Trophoblast cell (in vitro differentiated cells and primary cell): Measurements from ENCODE around the gene ENG.
A peak's percentile ranks its signal among the peaks of the same experiment; 100 is the strongest.
"Not testable (repeated sequence)": the region's sequence is repeated elsewhere in the genome, so short reads cannot be mapped to it uniquely, and the experiment has no call there.

Experiments used
- DNase-seq, 2 donors: peaks; one replicate each; pipeline ENCODE4 v3.0.0-alpha.2; 2016
- H2AFZ ChIP-seq: 2 replicates; pipeline ENCODE4 v1.6.1; 2013; ENCODE audit warnings: low read length, moderate library complexity, mild to moderate bottlenecking; ENCODE audit not compliant: insufficient read depth, poor library complexity
- H2AK5ac ChIP-seq: 2 replicates; pipeline ENCODE4 v1.6.1; 2013; ENCODE audit warnings: mild to moderate bottlenecking, low read length
- H2BK120ac ChIP-seq: 2 replicates; pipeline ENCODE4 v1.6.1; 2013; ENCODE audit warnings: low read length, mild to moderate bottlenecking, moderate library complexity; ENCODE audit not compliant: insufficient read depth, poor library complexity
- H2BK12ac ChIP-seq: 2 replicates; pipeline ENCODE4 v1.6.1; 2013; ENCODE audit warnings: mild to moderate bottlenecking, low read length, moderate library complexity
- H2BK5ac ChIP-seq: 2 replicates; pipeline ENCODE4 v1.6.1; 2013; ENCODE audit warnings: low read length, low read depth, moderate library complexity, mild to moderate bottlenecking; ENCODE audit not compliant: poor library complexity
- H3K14ac ChIP-seq: 2 replicates; pipeline ENCODE4 v1.6.1; 2013; ENCODE audit warnings: mild to moderate bottlenecking, low read length
- H3K18ac ChIP-seq: 2 replicates; pipeline ENCODE4 v1.6.1; 2013; ENCODE audit warnings: mild to moderate bottlenecking, low read length
- H3K23ac ChIP-seq: 2 replicates; pipeline ENCODE4 v1.6.1; 2013; ENCODE audit warnings: low read length
- H3K27ac ChIP-seq: 2 replicates; pipeline ENCODE4 v1.5.1; 2013; ENCODE audit warnings: low read depth, mild to moderate bottlenecking, inconsistent platforms, low read length, moderate library complexity
- H3K27me3 ChIP-seq: 2 replicates; pipeline ENCODE4 v1.6.1; 2013; ENCODE audit warnings: inconsistent platforms, mild to moderate bottlenecking, low read length, moderate library complexity; ENCODE audit not compliant: insufficient read depth
- H3K36me3 ChIP-seq, 2 experiments: 1 replicate in 1 of 2; 2 replicates in 1 of 2; pipeline ENCODE4 v1.6.1; 2013; ENCODE audit warnings: low read length in 2 of 2, mild to moderate bottlenecking in 2 of 2, moderate library complexity in 1 of 2; ENCODE audit not compliant: insufficient read depth in 2 of 2, control insufficient read depth in 1 of 2
- H3K4ac ChIP-seq: 2 replicates; pipeline ENCODE4 v1.6.1; 2013; ENCODE audit warnings: low read depth, mild to moderate bottlenecking, low read length, moderate library complexity
- H3K4me1 ChIP-seq, 2 experiments: 1 replicate in 1 of 2; 2 replicates in 1 of 2; pipeline ENCODE4 v1.6.1; 2013; ENCODE audit warnings: low read length in 2 of 2, mild to moderate bottlenecking in 2 of 2, moderate library complexity in 1 of 2; ENCODE audit not compliant: insufficient read depth in 2 of 2, control insufficient read depth in 1 of 2
- H3K4me2 ChIP-seq: 2 replicates; pipeline ENCODE4 v1.6.1; 2013; ENCODE audit warnings: inconsistent platforms, mild to moderate bottlenecking, low read length, moderate library complexity
- H3K4me3 ChIP-seq: 2 replicates; pipeline ENCODE4 v1.5.1; 2013; ENCODE audit warnings: mild to moderate bottlenecking, low read depth, low read length, inconsistent platforms
- H3K79me1 ChIP-seq: one replicate; pipeline ENCODE4 v1.6.1; 2013; ENCODE audit warnings: low read length
- H3K79me2 ChIP-seq: 2 replicates; pipeline ENCODE4 v1.6.1; 2013; ENCODE audit warnings: low read length, mild to moderate bottlenecking; ENCODE audit not compliant: control insufficient read depth, insufficient read depth, poor library complexity
- H3K9ac ChIP-seq: 2 replicates; pipeline ENCODE4 v1.6.1; 2013; ENCODE audit warnings: mild to moderate bottlenecking, low read length
- H3K9me3 ChIP-seq: 2 replicates; pipeline ENCODE4 v1.6.1; 2013; ENCODE audit warnings: low read depth, mild to moderate bottlenecking, control low read depth, inconsistent platforms, low read length; ENCODE audit not compliant: insufficient read depth
- H4K12ac ChIP-seq: 2 replicates; pipeline ENCODE4 v1.6.1; 2013; ENCODE audit warnings: low read depth, mild to moderate bottlenecking, low read length, moderate library complexity
- H4K8ac ChIP-seq: 2 replicates; pipeline ENCODE4 v1.6.1; 2013; ENCODE audit warnings: low read depth, mild to moderate bottlenecking, low read length, moderate library complexity
- H4K91ac ChIP-seq: one replicate; pipeline ENCODE4 v1.6.1; 2013; ENCODE audit warnings: low read depth, mild to moderate bottlenecking, low read length, moderate library complexity
- WGBS: extraction: QIAGEN DNeasy Blood & Tissue Kit; methylation state at CpG from one replicate; pipeline ENCODE4 v1.1.7; 2013; ENCODE audit warnings: missing lambda C conversion rate; ENCODE audit not compliant: insufficient read length, insufficient coverage; ENCODE audit errors: extremely low coverage; 5-methylcytosine and 5-hydroxymethylcytosine counted together

Gene ENG

DNA sequence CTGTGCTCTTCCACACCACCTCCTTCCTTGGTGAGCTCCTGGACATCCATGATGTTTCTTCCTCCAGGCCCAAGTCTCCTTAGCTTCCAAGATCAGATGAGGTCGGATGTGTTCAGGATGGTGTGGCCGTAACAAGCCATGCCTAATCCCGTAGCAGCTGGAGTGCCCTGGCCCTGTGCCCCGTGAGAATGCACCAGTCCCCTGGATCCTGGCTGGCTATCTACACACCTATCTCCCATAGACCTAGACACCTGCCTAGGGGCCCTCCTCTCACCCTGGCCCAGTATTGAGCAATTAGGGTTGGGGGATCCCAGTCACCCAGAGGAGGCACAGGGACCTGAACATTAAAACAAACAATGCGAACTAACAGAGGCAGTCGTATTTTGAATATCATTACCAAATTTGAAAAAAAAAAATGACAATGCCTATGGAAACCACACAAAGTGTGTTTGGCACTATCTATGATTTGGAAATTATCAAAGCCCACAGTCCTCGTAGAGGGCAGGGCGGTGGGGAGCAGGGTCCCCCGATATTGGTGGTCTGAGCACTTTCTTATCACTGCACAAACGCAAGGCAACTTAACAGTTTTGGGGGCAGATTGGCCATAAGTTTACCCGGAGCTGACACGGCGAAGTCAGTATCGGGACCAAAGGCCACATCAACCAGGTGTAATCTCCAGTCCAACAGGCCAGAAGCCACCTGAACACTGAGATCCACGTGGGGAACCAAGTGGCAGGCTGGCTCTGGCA lies 13.2 kb downstream of the ENG start:
- no peak overlapping the region for H3K4ac ChIP-seq
- H3K23ac ChIP-seq = no peak overlapping the region
- no peak overlapping the region for H4K12ac ChIP-seq
- H3K79me2 ChIP-seq = peaks cover 11% of the 10 kb centered on the region
- peak overlapping the region; percentile 48 for H4K91ac ChIP-seq
- H3K27me3 ChIP-seq = no peaks in the 10 kb centered on the region
- H3K27ac ChIP-seq = no peak overlapping the region
- H2BK12ac ChIP-seq = no peak overlapping the region
- H2AK5ac ChIP-seq = peak overlapping the region; percentile 8
- peaks cover 38 to 45% of the 10 kb centered on the region in 2 experiments for H3K4me1 ChIP-seq
- no peak overlapping the region for H3K9ac ChIP-seq
- peaks cover 16 to 18% of the 10 kb centered on the region in 2 experiments for H3K36me3 ChIP-seq
- H4K8ac ChIP-seq = no peak overlapping the region
- H2BK5ac ChIP-seq = no peak overlapping the region
- no peak overlapping the region for H2AFZ ChIP-seq
- peaks cover 59% of the 10 kb centered on the region for H3K79me1 ChIP-seq
- H3K4me2 ChIP-seq = no peak overlapping the region
- H2BK120ac ChIP-seq = peak overlapping the region; percentile 43
- H3K9me3 ChIP-seq = peaks cover 4% of the 10 kb centered on the region
- no peak for DNase-seq
- no peak overlapping the region for H3K4me3 ChIP-seq
- H3K18ac ChIP-seq = no peak overlapping the region
- no CpG with 5 or more reads among the region's 15 CpGs for WGBS
- peak overlapping the region; percentile 42 for H3K14ac ChIP-seq

DNA sequence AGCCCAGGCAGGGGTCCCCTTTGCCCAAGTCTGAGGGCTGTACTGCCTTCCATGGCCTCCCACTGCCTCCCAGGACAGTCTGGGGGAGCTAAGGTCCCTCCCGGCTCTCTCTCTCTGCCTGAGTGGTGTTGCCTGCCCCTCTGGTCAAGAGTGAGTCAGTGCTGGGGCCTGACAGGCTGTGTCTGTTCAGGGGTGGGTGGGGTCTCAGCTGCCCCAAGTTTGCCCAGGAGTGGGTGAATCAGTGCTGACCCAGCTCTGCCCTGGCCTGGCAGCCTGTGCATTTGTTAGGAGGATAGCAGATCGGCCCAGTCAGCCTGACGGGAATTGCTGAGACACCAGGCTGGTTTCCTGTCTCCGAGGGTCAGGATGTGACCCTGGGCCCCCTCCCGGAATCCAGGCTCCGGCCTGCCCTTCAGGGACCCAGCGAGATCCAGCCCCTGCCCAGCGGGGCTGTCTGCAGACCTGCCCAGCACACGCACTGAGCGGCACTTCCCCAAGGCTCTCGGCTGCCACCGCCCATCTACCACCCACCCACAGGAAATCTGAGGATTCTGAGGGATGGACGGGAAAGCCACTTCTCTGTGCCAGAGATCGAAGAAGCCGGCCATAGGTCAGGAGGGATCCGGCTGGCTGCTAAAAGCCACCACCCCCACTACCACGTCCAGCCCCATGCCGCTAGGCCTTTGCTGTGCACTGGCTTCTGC lies 15.9 kb downstream of the ENG start:
- H3K79me1 ChIP-seq = peaks cover 44% of the 10 kb centered on the region
- H3K4me1 ChIP-seq = peaks cover 30 to 38% of the 10 kb centered on the region in 2 experiments
- H3K27ac ChIP-seq = peak overlapping the region; percentile 72
- H3K4me2 ChIP-seq = no peak overlapping the region
- peak overlapping the region; percentile 85 for H2AK5ac ChIP-seq
- H3K14ac ChIP-seq = peak overlapping the region; percentile 93
- H3K4ac ChIP-seq = no peak overlapping the region
- no peak overlapping the region for H4K12ac ChIP-seq
- no peak overlapping the region for H2AFZ ChIP-seq
- peak overlapping the region; percentile 89 for H4K91ac ChIP-seq
- H3K27me3 ChIP-seq = no peaks in the 10 kb centered on the region
- H3K23ac ChIP-seq = no peak overlapping the region
- peak overlapping the region; percentile 55 for H2BK12ac ChIP-seq
- no peak overlapping the region for H3K4me3 ChIP-seq
- peak overlapping the region; percentile 97 for H2BK120ac ChIP-seq
- H3K36me3 ChIP-seq = peaks cover 16 to 19% of the 10 kb centered on the region in 2 experiments
- peak overlapping the region; percentile 90 for H2BK5ac ChIP-seq
- no peaks in the 10 kb centered on the region for H3K9me3 ChIP-seq
- no peak overlapping the region for H3K9ac ChIP-seq
- H3K18ac ChIP-seq = peak overlapping the region; percentile 56
- peak in 1 of 2 donors; percentile 46 for DNase-seq
- peaks cover 3% of the 10 kb centered on the region for H3K79me2 ChIP-seq
- peak overlapping the region; percentile 15 for H4K8ac ChIP-seq
- no CpG with 5 or more reads among the region's 18 CpGs for WGBS

DNA sequence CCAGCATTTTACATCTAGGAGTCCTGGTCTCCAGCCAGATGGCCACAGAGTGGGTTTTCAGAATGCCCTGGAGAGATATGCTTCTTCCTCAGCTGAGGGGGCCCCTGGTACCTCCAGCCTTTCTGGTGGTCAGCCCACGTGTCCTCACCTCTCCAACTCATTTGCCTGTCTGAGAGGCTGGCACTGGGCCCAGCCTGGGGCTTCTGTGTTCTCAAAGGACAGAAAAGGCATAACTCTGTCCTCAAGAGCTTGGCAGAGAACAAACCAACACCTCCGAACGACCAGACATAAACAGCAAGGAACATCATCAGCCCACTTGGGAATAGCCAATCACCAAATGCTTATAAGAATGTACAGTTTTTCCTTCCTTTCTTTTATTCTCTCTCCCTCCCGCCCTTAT lies 17.1 kb downstream of the ENG start:
- DNase-seq = no peak
- Histone ChIP-seq H3K9me3 (no peaks in the 10 kb centered on the region), H3K18ac (peak overlapping the region; percentile 90), H4K8ac (peak overlapping the region; percentile 9), H2BK12ac (peak overlapping the region; percentile 51), H3K4me2 (no peak overlapping the region), H3K9ac (no peak overlapping the region), H2BK5ac (peak overlapping the region; percentile 43), H2BK120ac (peak overlapping the region; percentile 33), H3K27me3 (no peaks in the 10 kb centered on the region), H3K4ac (peak overlapping the region; percentile 75), H3K4me3 (no peak overlapping the region), H3K14ac (peak overlapping the region; percentile 46), H3K27ac (no peak overlapping the region), H3K36me3 (peaks cover 9 to 13% of the 10 kb centered on the region in 2 experiments), H3K23ac (no peak overlapping the region), H3K4me1 (peaks cover 30 to 38% of the 10 kb centered on the region in 2 experiments), H4K91ac (peak overlapping the region; percentile 83), H2AK5ac (peak overlapping the region; percentile 72), H4K12ac (no peak overlapping the region), H2AFZ (no peak overlapping the region), H3K79me1 (peaks cover 41% of the 10 kb centered on the region), H3K79me2 (peaks cover 3% of the 10 kb centered on the region)
- 100% methylated on average over 1 of the region's 4 CpGs for WGBS

DNA sequence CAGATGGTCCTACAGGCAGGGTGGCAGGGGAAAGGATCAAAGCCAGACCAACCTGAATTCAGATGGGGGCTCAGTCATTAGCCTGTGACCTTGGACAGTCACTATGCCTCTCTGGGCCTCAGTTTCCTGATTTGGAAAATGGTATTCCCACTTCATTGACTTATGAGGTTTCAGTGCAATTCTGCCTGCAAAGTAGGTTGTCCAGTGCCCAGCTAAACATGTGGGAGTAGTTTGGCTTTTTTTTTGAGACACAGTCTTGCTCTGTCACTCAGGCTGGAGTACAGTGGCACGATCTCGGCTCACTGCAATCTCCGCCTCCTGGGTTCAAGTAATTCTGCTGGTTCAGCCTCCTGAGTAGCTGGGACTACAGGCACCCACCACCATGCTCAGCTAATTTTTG lies 17.9 kb downstream of the ENG start:
- Histone ChIP-seq H3K36me3 (peaks cover 6 to 11% of the 10 kb centered on the region in 2 experiments), H3K14ac (peak overlapping the region; percentile 60), H2AK5ac (peak overlapping the region; percentile 58), H2BK120ac (peak overlapping the region; percentile 37), H3K18ac (peak overlapping the region; percentile 2), H3K79me1 (peaks cover 41% of the 10 kb centered on the region), H4K91ac (peak overlapping the region; percentile 62), H2BK12ac (peak overlapping the region; percentile 73), H4K12ac (peak overlapping the region; percentile 12), H3K4me1 (peaks cover 30 to 38% of the 10 kb centered on the region in 2 experiments)
- H3K23ac ChIP-seq, H3K9ac ChIP-seq, H2AFZ ChIP-seq, H3K27me3 ChIP-seq, H3K4me2 ChIP-seq, DNase-seq, H3K4ac ChIP-seq, H3K27ac ChIP-seq, H4K8ac ChIP-seq, H3K9me3 ChIP-seq, H2BK5ac ChIP-seq, H3K4me3 ChIP-seq, H3K79me2 ChIP-seq: not testable (repeated sequence)
- no CpG with 5 or more reads among the region's 3 CpGs for WGBS
